Suprapubic skin (tissue), 4 donors: ENCODE measurements around the gene STIM2. TPM values are rescaled to one million over a fixed set of nuclear protein-coding genes. Genes with fewer than 3 reads are reported as not detected.

ENCODE experiments used
- DNase-seq, 2 donors: peaks; one replicate each; pipeline ENCODE4 v3.0.0-alpha.2; 2019; ENCODE audit warnings: low spot score in 2 of 2
- H3K27ac ChIP-seq: fragments of 200-600 bp; sonication (generic); one replicate; pipeline ENCODE4 v1.5.1; 2019
- H3K27me3 ChIP-seq: fragments of 200-600 bp; sonication (generic); one replicate; pipeline ENCODE4 v1.5.1; 2019
- H3K36me3 ChIP-seq: fragments of 200-600 bp; sonication (generic); one replicate; pipeline ENCODE4 v1.5.1; 2019
- H3K4me1 ChIP-seq: fragments of 200-600 bp; sonication (generic); one replicate; pipeline ENCODE4 v1.5.1; 2019
- H3K4me3 ChIP-seq: fragments of 200-600 bp; sonication (generic); one replicate; pipeline ENCODE4 v1.5.1; 2019; ENCODE audit warnings: mild to moderate bottlenecking
- H3K9me3 ChIP-seq: fragments of 200-600 bp; sonication (generic); one replicate; pipeline ENCODE4 v1.5.1; 2019
- CTCF ChIP-seq, 2 donors: fragments of 200-600 bp in 1 of 2; fragments of 450-650 bp in 1 of 2; sonication (generic) in 1 of 2; IDR thresholded peaks; one replicate each; pipeline ENCODE4 v1.5.1; 2016 to 2019; ENCODE audit warnings: antibody characterized with exemption in 2 of 2, mild to moderate bottlenecking in 1 of 2, moderate library complexity in 1 of 2
- EP300 ChIP-seq: sonication (generic); formaldehyde crosslinking; IDR thresholded peaks from one replicate; pipeline ENCODE4 v1.6.1; 2017; ENCODE audit warnings: antibody characterized with exemption
- POLR2A ChIP-seq, 2 donors: fragments of 450-650 bp; IDR thresholded peaks; one replicate each; pipeline ENCODE4 v1.6.1; 2017; ENCODE audit warnings: antibody characterized with exemption in 2 of 2, mild to moderate bottlenecking in 2 of 2, moderate library complexity in 2 of 2
- POLR2AphosphoS5 ChIP-seq, 3 donors: sonication (generic); formaldehyde crosslinking; IDR thresholded peaks; one replicate each; pipeline ENCODE4 v1.6.1; 2017; ENCODE audit warnings: antibody characterized with exemption in 3 of 3
- WGBS: methylation state at CpG from one replicate; pipeline ENCODE4 v1.1.5; 2018; 5-methylcytosine and 5-hydroxymethylcytosine counted together
- total RNA-seq, 4 donors: library from RNA; depleted of rRNA; stranded (reverse); fragments of >200 nt; gene quantifications; one replicate each; pipeline ENCODE4 v1.1.0, GENCODE V29; 2016

Gene STIM2
- total RNA-seq, 4 donors from 2014 or later: 20.2 to 37.3 (median 27.5) TPM

DNA sequence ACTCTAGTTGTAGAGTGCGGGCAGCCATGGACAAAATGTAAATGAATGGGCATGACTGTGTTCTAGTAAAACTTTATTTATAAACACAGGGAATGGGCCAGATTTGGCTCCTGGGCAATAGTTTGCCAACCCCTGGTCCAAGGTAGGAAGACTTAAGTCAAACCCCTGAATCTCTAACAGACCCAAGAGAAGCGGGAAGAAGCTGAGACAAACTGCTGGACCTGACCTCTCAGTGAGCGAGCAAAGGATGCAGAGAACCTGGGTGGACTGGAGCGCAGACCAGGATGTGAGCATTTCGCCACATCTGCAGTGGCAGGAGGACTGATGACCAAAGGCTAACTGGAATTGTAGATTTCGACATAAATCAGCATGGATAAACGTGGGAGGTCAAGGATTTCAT lies 201.6 kb downstream of the STIM2 start:
- TF ChIP-seq POLR2A (IDR thresholded peaks at IDR 0.05) (no peak), CTCF (IDR thresholded peaks at IDR 0.05) (no peak), EP300 (no peak), POLR2AphosphoS5 (IDR thresholded peaks at IDR 0.05) (no peak)
- Histone ChIP-seq H3K27me3 (peaks cover 3% of the 10 kb centered on the region), H3K36me3 (no peaks in the 10 kb centered on the region), H3K27ac (no peak overlapping the region), H3K4me1 (no peaks in the 10 kb centered on the region), H3K4me3 (no peak overlapping the region), H3K9me3 (no peaks in the 10 kb centered on the region)
- 88% methylated on average over 7 of the region's 7 CpGs for WGBS
- no peak for DNase-seq

GRCh38 chr4:27066591-27066990 lies 205.9 kb downstream of the STIM2 start:
- Histone ChIP-seq H3K9me3 (no peaks in the 10 kb centered on the region), H3K36me3 (no peaks in the 10 kb centered on the region), H3K27me3 (no peaks in the 10 kb centered on the region), H3K27ac (no peak overlapping the region), H3K4me3 (no peak overlapping the region), H3K4me1 (no peaks in the 10 kb centered on the region)
- no peak for TF ChIP-seq EP300
- no peak for TF ChIP-seq POLR2A (IDR thresholded peaks at IDR 0.05)
- TF ChIP-seq CTCF (IDR thresholded peaks at IDR 0.05): no peak
- TF ChIP-seq POLR2AphosphoS5 (IDR thresholded peaks at IDR 0.05): no peak
- no peak for DNase-seq
- WGBS: 58% methylated on average over 3 of the region's 3 CpGs

DNA sequence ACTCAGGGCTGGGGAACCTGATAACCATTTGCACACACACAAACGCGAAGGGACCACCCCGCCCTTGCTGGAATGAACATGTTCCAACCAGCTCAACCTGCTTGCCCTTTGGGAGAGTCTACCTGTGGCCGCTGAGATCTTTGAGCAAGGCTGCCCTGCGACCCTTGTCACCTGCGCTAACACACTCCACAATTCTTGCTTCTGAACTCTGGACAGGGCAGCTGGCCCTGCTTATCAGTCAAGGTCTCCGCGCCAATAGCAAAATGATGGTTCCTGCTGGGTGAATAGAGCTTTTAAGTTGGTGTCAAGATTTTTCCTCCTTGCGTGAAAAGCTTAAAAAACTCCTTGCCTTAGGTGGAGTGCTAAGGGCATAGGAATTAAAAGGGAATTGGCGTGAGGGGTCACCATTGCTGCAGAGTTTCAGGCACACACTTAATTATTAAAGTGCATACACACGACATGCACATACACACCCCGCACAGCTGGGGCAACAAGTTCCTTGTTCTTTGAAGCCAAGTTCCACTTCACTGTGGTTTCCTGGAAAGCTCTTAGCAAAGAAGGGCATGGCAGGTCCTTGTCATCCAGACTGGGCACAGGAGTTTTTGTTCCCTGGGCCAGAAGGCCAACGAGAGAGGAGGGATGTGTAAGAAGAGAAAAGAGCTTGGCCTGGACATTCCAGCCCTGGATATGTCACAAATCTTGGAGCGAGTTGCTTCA lies 207.7 kb downstream of the STIM2 start:
- no peak overlapping the region for H3K4me3 ChIP-seq
- no peak for TF ChIP-seq EP300
- no peak for TF ChIP-seq CTCF (IDR thresholded peaks at IDR 0.05)
- no peak for TF ChIP-seq POLR2AphosphoS5 (IDR thresholded peaks at IDR 0.05)
- TF ChIP-seq POLR2A (IDR thresholded peaks at IDR 0.05): no peak
- no peaks in the 10 kb centered on the region for H3K27me3 ChIP-seq
- no peaks in the 10 kb centered on the region for H3K9me3 ChIP-seq
- H3K36me3 ChIP-seq: no peaks in the 10 kb centered on the region
- H3K27ac ChIP-seq: no peak overlapping the region
- H3K4me1 ChIP-seq: no peaks in the 10 kb centered on the region
- 67% methylated on average over 11 of the region's 14 CpGs for WGBS
- DNase-seq: no peak
